Measurements from ENCODE around the gene INHBB.
"Not testable (repeated sequence)": the region's sequence is repeated elsewhere in the genome, so short reads cannot be mapped to it uniquely, and the experiment has no call there.

Gene INHBB

DNA sequence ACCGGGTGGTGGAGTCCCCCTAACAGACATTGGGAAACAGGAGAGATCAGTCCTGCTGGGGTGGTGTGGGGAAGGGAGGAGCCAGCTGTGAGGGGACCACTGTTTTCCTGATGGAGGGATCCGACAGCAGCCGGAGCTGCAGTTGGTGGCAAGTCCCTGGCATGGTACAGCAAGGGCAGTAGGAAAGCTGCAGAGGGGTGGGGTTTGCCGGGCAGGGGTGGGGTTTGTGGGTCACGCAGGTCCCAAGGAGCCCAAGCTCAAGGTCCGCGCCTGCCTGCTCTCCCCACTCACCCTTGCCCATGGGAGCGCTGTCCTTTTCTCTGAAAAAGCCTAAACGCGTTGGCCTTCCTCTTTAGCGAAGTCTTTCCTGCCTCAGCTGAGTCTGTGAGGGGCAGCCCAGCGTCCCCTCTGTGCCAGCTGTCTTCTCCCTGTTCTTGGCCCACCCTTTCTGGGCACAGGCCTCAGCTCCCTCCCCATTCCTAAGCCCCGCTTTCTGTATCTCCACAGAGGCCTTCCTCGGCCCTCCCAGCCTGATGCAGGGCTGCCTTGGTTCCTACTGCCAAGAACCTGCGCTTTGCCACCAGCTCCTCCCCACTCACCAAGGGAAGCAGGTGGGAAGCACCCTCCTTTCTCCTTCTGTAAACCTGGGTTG, 29.3 kb upstream of the INHBB start:
- DNase-seq = no peak

DNA sequence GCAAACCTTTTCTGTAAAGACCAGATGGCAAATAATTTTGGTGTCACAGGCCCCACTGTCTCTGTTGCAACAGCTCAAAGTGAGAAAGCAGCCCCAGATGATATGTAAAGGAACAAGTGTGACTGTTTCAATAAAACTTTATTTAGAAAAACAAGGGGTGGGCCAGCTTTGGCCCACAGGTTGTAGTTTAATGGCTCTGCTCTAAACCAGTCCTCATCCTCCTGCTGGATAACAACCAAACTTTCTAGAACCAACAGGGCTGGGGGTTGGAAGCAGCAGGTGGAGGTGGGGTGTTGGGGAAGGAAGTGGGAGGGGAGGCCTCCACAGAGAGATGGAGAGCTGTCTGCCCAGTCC, 28.8 kb upstream of the INHBB start:
- no peak for DNase-seq

DNA sequence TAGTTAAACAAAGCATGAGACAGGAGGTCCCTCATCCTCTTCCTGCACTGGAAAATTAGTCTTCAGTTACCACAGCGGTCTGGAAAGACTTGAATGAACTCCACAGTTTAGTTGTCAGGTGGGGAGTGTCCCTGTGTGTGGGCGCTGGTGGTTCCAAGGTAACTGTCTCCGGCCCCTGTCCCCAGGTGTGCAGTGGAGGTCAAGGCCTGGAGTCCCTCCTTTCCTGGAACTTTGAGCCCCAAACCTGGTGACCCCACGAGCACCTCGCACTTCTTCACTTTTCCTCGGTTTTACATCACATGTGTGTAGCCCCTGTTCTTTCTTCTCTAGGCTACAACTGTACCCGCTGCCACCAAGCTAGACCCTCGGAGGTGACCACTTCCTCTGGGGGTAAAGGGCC, 28.0 kb upstream of the INHBB start:
- no peak for DNase-seq

DNA sequence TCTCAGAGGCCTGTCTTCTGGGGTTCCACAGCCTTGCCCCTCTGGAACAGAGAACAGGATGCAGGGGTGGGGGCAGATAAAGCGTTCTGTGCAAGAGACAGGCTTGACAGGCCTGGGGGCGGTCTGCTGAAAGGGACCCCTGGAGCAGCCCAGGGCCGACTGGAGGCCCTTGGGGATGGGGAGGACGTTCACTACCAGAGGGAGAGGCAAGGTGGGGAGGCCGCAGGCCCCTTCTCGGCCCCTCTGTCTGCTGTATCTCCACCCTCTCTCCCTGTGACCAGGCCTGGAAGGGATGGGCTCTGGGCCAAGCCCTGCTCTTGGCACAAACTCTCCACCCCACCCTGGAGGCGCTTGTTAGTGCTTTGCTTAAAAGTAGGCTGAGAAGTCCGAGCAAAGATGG, 27.3 kb upstream of the INHBB start:
- DNase-seq = no peak

DNA sequence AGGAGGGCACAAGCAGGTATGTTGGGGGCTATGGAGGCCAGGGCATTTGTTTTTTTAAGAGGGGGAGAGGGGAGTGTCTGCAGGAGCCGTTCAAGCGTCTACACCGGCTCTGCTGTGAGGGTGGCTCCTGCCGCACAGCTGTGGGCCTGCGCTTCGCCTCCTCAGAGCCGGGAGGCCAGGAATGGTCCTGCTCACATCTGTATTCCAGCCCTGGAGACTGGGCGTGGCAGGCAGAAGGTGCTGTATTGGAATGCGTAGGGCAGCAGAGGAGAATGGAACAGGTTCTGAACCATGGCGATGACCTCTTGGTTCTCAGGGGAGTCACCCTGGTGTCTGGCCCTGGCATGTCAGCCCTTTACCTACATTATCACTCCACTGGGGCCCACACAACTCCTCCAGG, 26.8 kb upstream of the INHBB start:
- DNase-seq = no peak

DNA sequence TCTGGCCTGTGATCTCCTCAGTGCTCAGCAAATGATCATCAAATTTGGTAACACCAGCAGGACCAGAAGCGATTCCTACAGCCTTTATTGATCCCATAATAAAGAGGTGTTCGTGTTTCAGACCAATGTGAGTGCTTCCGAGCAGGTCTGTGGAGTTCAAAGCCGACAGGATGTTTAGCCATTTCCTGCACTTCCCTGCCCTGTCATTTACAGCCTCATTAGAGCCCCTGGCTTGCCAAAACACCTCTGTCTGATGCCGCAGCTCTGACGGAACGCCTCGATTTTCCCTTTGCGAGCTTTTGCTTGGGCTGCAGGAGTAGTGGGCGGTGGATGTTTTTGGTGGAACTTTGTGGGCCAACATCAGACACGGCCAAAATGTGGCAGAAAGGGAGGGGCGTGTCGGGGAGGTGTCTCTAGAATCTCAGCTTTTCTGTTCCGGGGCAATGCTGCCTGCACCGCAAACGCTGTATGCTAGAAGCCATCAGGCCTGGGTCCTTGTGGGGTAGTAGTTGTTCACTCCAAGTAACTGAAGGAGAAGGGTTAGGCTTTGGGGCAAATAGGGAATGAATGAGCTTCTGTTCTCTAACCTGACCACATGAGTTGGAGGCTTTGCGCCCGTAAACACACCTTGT, 26.1 kb upstream of the INHBB start:
- no peak for DNase-seq

DNA sequence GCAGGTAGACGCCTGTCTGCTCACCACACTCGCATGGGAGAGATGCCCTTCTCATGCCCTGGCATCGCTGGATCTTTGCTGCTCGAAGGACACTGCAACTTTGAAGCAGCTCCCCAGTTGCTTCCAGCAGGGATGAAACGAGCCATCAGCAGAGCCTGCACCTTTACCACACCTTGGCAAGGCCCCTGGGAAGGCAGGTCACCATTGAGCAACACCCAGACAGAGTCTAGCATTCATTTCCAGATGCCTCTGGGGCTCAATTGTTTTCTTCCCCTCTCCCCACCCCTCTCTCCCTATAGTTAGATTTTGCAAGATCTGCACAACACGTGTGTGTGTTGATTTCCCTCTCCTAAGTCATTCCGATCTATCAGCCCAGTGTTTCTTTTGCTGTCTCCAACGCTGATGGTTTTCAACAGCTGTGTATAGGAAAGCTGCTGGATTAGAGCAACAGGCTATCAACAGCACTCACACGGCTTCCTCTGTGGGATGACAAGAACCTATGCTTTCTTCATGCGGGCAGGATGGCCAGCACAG, 25.6 kb upstream of the INHBB start:
- DNase-seq = no peak

DNA sequence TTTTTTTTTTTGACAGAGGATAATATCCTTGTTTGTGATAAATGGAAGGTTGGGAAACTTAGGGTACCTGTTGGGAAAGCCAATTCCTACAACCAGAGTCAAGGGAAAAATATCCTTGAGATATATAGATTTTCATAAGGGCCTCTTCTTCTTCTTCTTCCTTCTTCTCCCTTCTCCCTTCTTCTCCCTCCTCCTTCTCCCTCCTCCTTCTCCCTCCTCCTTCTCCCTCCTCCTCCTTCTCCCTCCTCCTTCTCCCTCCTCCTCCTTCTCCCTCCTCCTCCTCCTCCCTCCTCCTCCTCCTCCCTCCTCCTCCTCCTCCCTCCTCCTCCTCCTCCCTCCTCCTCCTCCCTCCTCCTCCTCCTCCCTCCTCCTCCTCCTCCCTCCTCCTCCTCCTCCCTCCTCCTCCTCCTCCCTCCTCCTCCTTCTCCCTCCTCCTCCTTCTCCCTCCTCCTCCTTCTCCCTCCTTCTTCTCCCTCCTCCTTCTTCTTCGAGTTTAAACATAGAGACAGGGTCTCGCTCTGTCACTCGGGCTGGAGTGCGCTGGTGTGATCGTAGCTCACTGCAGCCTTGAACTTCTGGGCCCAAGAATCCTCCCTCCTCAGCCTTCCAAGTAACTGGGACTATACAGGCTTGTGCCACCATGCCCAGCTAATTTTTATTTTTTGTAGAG, 24.9 kb upstream of the INHBB start:
- not testable (repeated sequence) for DNase-seq

DNA sequence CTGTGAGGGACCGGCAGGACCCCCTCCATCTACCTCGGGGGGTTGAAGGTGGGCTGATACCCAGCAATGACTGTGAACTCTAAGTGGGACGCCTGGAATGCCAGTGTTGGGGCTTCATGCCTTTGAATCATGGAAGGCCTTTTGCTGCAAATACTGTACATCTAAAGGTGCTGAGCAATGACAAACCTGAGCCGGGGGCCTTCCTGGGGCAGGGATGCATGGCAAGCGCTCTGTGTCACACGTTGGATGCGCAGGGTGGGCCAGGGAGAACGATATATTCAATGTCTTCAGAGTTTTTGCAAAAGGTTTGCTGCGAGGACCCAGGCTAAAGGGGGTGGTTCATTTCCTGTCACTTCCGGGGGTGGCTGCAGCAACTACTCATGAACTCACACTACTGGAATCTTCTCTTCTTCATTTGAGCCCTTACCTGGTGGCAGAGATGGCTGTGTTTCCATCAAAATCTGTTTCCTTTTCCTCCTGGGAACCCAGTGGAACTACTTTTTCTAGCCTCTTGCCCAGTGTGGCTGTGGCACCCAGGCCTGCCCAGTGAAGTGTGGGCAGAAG, 24.1 kb upstream of the INHBB start:
- DNase-seq = no peak

DNA sequence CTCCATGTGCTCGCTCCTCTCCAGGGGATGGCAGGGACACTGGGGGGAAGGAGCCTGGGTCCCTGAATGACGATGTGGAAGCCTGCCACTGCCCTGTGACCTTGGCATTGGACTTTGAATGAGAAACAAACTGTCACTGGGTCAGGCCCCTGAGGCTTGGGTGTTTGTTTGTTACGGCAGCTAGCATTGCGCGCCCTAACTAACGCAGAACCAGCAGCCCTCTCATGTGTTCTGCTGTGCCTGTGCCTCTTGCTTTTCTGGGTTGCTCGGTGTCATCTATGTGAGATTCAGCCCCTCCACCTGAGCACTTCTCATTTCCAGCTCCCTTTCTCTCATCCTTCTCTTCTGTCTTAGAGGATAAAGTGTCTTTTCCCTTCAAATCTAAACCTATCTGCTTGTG, 23.6 kb upstream of the INHBB start:
- DNase-seq = no peak

DNA sequence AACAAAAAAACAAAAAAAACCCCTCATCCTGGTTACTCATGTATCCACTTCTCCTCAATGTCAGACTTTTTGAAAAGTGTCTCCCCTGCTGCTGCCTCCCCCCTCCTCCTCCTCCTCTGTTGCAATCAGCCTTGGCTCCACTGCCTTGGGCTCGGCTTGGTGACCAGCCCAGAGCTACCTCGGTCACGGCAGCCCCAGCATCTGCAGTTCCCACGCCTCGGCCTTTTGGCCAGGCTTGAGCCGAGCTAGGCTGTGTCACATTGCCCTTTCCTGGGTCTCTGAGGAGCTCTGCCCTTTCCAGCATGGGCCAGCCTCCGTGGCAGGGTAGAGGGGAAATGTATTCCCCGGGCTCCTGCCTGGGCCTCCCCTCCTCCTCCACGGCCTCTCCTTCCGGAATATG, 22.7 kb upstream of the INHBB start:
- DNase-seq = no peak

DNA sequence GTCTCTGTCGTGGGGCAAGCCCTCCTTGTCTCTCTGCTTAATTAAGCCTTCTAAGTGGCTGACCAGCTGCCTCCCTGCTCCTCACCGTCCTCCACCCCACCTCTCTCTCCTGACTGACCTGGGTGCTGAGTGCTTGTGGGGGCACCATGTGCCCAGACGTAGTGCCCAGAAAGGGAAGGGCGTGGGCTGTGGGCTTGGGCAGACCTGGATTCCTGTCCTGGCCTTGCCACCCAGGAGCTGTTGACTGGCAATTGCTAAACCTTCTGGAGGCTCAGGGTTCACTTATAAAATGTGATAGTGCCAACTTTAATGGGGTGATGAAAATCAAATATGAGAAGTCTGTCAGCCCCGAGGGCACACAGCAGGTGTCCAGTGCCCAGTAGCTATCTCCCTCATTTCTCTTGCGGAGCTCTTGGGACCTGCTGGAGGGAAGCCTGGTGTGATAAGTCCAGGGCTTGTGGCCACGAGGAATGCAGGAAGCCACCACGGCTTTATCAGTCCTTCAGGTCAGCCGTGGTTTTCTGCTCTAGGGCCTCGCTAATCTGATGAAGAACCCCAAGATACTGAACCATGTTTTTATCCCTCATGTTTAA, 22.0 kb upstream of the INHBB start:
- no peak for DNase-seq

DNA sequence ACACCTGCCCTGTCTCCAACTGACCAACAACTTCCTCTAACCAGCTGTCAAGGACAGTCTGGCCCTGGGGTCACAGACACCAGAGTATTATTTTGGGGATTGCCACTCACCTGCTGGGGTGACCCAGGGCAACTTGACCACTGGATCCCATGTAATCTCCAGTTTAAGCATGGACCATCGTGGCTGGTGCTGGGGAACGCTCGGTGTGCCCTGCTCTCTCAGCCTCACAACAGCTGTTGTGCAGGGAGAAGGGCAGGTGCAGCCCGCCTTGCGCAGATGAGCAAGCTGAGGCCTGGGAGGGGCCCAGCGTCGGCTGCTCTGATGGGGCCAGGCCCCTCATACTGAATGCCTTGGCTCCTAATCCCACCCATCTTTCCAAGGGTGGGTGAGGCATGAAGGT, 21.0 kb upstream of the INHBB start:
- no peak for DNase-seq

DNA sequence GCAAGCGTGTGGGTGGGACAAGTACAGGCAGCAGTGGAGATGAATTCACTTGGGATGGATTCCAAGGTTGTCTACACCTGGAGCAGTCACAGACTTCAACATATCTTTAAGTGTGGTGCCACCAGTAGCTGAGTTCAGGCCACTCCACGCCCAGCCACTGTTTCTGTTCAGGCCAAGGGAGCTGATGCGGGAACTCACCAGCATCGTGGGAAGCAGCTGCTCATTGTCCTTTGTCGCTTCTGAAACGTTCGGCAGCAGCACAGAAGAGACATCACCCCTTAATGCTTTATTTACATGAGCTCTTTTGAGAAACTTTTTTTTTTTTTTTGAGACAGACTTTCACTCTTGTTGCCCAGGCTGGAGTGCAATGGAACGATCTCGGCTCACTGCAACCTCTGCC, 19.9 kb upstream of the INHBB start:
- DNase-seq = no peak

DNA sequence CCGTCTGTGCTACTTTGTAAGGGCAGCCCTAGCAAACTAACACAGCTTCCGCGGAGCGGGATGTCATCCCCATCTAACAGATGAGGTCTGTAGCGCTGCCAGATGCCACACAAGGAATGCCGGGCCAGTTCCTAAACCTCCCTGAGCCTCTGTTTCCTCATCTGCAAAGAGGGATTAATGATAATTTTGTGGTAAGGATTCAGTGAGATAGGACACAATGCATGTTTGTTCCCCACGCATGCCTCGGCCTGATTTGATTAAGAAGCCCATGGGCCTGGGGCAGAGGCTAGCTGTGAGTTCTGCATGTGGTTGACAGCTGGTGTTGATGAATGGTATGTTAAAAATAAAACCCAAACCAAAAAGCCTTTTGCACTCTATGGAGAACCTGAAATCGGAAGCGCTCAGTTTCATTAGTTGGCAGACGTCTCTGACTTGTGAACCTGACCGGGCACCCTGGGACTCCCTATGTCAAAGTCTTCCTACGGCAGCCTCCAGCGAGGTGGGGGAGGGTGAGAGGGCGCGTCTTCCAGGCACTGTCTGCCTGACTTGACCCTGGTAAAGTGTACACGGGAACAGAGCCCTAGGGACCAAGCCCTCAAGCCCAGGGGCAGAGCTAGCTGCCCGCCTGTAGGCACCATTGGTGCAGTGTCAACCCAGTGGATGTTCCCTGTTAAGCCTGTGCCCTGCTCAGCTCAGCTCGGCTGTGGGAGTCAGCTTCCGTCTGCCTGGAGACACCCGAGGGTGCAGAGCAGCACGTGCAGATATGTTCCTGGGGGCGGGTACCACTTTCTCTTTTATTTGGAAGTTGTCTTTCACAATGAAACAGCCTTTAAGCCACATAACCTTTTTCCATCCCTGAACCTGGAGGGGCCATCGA, 14.8 kb upstream of the INHBB start:
- no peak for DNase-seq

DNA sequence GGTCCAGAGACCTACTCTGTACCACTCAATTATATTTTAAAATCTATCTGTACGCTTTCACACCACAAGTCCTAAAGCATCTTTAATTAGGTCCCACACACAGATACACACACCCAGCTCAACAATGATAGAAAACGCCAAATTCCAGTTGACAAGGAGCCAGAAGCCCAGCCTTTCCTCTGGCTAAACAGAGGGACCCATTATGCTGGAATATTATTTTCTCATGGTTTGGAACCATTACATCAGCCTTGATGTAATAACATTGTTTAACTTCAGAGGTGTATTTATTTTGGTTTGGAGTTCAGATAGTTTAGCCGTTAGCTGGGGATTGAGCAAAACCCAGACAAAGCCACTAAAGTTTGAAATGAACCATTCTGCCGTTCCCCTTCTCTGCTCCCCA, 14.0 kb upstream of the INHBB start:
- no peak for DNase-seq

DNA sequence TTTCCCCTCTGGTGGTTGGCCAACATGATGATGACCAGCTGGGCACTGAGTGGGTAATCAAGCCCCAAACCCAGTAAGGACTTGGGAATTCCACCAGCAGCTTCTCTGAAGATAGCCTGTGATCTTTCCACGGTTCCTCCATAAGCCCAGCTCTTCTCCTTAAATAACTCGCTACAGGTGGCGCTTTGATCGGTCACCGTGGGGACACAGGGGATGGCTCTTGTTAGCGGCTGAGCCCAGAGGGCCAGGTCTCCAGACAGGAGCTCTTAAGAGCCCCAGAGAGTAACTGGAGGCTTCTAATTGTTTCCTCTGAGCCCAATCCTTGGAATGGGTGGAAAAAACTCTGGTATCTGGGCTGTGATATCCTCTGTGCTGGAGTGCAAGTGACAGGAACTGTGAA, 13.6 kb upstream of the INHBB start:
- no peak for DNase-seq

DNA sequence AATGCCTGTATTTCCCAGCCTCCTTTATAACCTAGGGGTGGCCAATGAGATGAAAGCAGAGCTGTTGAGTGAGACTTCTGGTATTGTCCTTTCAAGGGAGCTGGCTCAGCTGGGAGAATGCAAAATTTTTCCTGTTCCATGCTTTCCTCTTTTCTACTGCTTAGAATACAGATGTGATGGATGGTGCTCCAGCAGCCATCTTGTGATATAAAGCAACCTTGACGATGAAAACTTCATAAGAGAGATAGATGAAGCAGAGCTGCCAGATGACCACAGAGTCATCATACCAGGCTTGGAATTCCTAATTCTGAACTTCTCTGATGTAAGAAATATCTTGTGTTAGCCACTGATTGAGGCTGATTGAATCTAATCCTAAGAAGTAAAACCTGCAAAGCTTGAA, 11.9 kb upstream of the INHBB start:
- no peak for DNase-seq

DNA sequence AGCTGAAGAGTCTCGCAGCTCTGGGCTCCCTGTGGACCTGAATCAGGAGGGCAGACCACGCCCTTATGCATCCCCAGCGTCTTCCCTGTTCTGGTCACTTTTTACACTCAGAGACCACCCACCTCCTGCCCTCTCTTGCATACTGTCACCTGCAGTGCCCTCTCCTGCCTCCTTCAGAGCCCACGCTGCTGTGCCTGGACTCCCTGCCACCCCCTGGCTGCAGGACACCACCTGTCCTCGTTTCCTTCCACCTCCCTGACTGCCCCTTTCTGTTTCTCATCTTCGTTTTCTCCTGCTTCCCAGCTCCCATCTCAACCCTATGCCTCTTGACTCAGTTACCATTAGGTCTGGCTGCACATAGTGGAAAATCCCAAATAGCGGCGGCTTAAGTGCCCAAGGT, 9.2 kb upstream of the INHBB start:
- DNase-seq = no peak

DNA sequence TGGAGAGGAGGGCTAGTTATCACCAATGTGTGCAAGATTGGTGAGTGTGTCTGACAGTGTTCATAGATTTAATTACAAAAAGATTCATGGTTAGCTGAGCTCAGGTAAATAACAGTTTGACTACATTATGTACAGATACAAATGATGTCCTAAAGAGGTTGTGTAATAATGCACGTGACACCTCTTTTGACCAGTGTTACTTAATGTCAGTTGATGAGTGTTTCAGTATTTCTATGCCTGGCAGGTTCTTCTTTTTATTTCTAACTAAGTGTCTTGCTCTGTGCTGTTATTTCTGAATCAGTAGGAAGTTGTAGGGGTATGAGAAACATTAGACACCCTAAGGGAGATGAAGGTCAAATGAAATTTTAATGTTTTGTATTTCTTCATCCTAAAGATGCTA, 7.9 kb upstream of the INHBB start:
- no peak for DNase-seq

DNA sequence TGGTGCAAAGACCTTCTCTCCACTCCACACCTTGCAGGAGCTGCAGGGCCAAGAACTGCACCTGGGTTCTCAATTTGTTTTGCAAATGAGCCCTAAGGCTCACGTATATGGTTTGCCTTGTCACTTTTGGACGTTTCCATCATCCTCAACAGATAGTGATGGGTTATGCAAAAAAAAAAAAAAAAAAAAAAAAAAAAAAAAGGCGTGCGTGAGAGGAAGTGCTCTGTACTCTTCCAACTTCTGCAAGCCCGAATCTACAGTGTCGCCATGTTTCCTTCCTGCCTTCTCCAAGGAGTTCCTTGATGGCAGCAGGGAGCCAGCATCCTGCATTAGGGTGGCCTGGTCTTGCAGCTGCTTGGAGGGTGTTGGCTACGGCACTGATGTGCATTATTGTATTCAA, 4.0 kb upstream of the INHBB start:
- no peak for DNase-seq

DNA sequence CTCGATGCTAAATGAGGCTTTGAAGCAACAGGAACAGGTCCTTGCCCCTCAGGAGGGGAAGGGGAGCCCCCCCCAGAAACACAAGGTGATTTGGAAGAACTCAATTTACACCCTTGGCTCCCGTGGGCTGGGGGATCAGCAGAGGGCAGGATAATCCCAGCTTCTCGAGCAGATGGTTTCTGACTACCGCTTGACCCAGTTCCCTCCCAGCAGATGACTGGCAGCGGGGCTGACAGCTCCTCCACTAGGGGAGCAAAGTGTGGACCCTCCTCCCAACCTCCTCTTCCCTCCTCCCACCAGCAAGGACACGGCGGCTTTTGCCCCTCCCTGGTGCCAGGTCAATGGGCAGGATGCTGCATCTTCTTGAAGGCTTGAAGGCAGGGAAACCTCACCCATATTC, 3.5 kb upstream of the INHBB start:
- no peak for DNase-seq

DNA sequence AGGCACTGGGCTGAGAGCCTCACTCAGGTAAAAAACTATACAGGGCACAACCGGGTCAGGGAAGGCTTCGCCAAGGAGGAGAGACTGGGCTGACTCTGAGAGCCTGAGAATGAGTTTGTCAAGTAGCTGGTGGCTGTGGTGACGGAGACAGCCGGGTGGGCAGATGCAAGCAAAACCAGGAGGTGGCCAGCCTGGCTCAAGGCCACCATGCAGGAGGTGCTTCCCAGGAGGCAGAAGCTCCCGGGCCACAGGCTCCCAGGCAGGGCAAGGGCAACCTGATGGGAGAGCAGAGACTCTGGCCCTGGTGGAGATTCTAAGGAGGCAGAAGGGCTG, 2.9 kb upstream of the INHBB start:
- DNase-seq = no peak

Measured in stimulated activated CD8-positive, alpha-beta memory T cell treated with anti-CD3 and anti-CD28 coated beads, Interleukin-4, amount 100 ng/mL, for 48 hours (primary cell).